Erythroblast (primary cell): ENCODE results near the gene CFAP61.

Experiments used
- DNase-seq, 2 experiments: peaks; one replicate each; lab custom pipeline; 2025; lab: John Stamatoyannopoulos, UW
- GATA1 ChIP-seq: IDR thresholded peaks from 2 replicates; pipeline ENCODE4 v1.6.1; 2011; ENCODE audit warnings: low read depth, mild to moderate bottlenecking, control low read depth, low read length, moderate library complexity
- POLR2A ChIP-seq: IDR thresholded peaks from 2 replicates; pipeline ENCODE4 v1.6.1; 2011; ENCODE audit warnings: mild to moderate bottlenecking, low read length

The CFAP61 gene

DNA sequence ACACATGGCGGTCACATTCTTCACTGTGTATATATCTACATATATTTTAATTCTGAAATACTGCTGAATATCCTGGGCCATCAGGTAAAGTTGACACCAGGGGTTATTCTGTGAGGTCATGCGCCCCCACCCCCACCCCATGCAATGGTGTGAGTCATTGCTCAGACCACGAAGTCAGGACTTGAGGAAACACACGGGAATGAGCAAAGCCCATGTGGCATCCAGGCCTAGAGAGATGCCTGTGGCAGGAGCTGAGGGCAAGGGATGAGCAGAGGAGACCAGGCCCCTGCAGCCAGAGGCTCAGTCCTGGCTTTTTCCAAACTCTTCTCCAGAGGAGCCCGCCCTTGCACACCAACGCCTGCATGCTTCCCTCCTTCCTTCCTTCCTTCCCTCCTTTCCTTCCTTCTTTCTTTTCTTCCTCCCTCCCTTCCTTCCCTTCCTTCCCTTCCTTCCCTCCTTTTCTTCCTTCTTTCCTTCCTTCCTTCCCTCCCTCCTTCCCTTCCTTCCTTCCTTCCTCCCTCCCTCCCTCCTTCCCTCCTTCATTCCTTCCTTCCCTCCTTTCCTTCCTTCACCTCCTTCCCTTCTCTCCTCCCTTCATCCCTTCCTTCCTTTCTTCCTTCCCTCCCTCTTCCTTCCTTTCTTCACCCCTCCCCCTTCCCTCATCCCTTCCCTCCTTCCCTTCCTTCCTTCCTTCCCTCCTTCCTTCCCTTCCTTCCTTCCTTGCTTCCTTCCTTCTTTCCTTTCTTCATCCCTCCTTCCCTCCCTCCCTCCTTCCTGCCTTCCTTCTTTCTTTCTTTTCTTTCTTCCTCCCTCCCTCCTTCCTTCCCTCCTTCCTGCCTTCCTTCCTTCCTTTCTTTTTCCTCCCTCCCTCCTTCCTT lies 243.5 kb downstream of the CFAP61 start:
- TF ChIP-seq GATA1, result no peak
- no peak for TF ChIP-seq POLR2A

DNA sequence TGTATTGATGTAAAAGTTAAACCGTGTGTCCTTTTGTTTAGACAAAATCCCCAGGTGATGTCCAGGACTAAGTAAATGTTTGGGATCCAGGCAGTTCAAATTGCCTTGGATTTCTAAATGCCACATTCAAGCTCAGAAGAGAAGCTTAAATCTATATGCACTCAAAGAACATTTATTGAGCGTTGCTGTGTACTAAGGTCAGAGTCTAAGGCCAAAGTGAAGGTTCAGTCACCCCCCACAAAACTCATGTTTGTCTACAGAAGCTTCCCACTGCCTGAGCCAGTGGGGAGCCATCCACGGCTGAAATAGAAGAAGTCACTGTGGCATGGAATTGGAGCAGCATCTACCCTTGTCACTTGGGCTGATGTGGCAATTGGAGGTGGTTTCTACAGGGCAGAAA lies 244.8 kb downstream of the CFAP61 start:
- DNase-seq, result no peak
- TF ChIP-seq GATA1 (no peak), POLR2A (no peak)

More for the DNA sequence above, 243.5 kb downstream of the CFAP61 start:
- no peak for DNase-seq

DNA sequence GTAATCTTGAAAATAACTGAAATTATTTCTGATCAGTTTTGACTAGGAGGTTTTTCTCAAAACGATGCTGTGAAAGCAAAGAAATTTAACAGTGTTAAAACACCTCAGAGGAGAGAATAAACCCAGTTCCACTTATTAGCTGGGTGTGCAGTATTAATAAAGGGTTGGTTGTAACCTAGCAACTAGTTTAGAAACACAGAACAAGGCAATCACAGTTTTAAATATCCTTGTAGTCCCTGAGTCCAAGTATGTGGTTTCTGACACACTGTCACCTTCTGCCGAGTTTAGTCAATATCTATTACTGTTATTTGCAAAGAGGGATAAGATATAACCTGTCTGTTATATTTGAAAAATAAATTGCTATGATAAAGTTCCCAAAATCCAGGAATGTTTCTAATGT lies 245.4 kb downstream of the CFAP61 start:
- no peak for DNase-seq
- TF ChIP-seq GATA1 (no peak), POLR2A (no peak)

DNA sequence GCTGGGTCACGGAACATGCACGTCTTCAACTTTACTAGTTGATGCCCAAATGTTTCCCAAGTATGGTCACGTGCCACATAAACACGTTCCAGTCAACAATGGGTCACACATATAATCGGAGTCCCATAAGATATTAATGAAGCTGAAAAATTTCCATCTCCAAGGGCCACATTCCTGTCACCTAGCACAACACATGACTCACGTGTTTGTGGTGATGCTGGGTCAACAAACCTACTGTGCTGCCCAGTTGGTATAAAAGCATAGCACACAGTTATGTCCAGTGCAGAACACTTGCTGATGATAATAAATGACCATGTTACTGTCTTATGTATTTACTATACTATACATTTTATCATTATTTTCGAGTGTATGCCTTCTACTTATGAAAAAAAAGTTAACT lies 247.6 kb downstream of the CFAP61 start:
- TF ChIP-seq POLR2A (no peak), GATA1 (no peak)
- no peak for DNase-seq

DNA sequence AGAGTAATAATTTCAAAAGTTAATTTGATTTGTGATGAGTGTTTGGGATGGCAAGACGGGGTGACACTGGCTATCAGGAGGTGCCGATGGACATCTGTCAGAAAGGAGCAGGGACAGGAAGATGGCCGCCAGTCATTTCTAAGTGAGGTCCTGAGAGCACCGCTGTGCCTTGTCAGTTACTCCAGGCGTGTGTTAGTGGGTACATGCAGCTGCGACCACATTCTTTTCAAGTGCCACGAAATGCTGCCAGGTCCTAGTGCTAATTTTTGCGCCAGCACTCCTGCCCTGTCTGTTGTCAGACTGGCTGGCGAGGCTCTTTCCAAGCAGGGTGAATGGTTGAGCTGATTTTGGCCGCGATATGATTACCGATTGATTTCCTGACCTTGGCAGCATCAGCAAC lies 251.0 kb downstream of the CFAP61 start:
- DNase-seq, result no peak
- TF ChIP-seq GATA1 (no peak), POLR2A (no peak)

DNA sequence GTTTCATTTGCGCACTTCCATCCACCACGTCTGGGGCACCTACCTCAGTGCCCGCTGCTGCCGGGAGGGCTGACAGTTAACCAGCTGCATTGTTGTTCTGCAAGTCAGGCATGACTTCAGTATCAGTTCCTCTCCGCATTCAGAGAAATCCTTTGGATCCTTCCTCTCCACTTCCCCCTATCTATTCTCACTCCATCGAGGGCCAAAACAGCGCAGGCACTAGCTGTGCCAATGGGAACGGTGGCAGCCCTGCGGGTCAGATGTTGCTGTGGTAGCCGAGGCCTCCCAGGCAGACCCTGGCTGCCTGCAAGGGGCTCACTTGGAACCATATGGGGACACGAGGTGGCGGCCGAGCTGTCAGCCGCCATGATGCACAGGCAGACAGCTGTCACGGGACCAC lies 251.4 kb downstream of the CFAP61 start:
- DNase-seq, result no peak
- TF ChIP-seq GATA1, result no peak
- TF ChIP-seq POLR2A, result no peak

DNA sequence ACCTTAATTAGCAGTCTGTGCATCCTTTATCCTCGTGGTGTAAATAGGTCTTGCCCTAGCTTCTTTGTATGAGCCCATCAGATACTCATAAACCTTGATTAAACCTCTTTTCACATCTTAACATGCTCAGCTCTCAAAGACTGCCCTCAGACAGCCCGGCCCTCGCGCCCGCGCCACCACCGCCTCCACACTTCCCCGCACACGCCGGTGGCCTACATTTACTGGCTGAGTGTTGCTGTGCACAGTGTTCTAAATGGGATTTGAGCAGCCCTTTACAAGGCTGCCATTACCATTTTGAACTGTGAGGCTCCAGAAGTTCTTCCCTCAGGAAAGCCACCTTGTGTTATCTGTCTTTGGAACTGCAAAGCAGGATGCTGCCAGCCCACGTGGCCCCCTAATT lies 252.6 kb downstream of the CFAP61 start:
- DNase-seq, result no peak
- TF ChIP-seq GATA1 (no peak), POLR2A (no peak)

DNA sequence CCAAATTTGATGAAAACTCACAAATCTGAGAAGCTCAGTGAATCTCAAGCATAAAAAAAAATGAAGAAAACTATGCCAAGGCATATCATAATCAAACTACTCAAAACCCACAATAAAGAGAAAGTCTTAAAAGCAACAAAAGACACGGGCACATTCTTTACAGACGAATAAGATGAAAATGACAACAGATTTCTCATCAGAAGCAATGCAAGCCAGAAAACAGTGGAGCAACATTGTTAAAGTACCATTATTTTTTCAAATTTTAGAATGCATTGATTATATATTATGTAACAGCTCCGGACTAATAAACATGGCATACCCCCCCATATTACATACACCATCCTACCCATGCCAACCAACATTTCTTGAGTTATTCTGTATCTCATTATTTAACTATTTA lies 260.2 kb downstream of the CFAP61 start:
- TF ChIP-seq GATA1 (no peak), POLR2A (no peak)

DNA sequence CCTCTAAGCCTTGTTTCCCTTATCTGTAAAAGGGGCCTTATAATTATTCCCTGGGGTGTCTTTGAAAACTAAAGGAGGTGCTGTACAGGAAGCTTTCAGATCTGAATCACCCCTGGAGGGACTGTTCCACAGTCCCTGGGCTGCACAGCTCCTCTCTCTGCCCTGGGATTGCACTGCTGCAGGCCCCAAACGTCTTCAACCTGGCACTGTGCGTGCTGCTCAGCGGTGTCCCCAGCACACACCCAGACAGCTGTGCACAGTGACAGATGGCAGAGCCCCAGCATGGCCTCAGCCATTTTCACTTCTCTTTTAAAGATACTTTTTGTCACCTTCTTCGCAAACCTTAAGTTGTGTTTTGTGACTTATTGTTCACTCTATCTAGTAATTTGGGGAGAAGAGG lies 264.9 kb downstream of the CFAP61 start:
- TF ChIP-seq POLR2A (no peak), GATA1 (no peak)
- DNase-seq, result no peak

More for the DNA sequence above, 260.2 kb downstream of the CFAP61 start:
- no peak for DNase-seq

DNA sequence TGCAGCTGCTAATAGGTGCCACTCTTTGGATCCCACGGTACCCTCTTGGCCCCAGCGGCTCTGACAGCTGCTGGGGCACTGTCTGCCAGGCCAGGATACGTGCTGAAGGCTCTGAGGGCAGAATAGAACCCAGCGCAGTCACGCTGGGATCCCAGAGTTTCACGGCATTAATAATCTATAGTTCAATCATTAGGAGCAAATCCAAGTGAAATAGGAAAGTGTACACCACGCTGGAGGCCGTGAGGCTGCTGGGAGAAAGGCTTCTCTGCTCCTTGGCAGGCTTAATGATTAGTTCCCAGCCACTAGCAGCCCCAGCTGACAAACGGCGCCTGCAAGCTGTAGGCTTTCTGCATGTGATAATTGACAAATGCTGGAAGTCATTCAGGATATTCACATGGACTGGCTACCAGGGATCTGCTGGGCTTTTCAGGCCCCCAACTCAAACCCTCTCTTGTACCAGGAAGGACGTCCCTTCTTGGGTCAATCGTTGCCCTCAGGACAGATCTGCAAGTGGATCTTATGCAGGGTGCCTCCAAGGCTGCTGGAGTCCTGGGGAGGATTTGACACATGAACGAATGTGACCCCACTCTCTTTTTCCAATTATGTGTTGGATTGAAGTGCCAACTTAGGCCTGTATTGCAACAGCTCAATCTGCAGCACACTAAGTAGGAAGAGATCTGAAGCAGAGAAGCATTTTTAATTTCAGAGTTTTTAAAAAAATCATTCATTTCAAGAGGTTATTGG lies 265.5 kb downstream of the CFAP61 start:
- DNase-seq, result no peak
- no peak for TF ChIP-seq GATA1
- TF ChIP-seq POLR2A, result no peak

DNA sequence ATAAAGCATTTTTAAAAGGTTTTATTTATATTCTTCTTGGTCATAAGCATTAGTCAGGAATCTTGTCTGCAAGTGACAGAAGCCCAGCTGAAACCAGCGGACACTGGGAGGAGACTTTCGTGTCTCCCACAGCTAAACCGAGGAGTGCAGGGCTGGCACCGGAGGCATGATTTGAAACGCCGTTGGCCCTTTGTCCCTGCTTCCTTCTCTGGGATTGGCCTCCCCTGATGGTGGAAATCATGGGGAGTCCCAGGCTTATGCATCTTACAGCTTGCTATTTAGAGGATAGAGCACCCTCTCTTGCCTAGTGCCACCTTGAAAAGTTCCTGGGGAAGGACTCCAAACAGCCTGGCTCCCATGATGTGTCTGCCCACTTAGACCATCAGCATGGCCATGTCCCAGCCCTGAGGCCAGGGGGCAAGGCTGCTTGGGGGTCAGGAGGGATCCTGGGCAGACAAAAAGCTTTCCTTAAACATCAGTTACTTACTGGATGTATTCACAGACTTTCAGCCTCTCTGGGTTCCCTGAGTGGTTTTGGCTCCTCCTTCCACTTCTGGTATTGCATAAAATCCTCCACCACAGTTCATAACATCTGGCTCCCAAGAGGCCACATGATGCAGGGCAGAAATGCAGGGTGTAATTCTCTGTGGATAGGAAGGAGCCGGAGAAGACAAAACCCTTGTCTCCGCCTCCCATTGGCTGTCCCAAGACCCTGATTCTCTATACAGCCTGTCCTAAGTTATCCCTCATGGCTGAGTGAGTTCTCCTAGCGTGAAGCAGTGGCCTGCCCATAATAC lies 266.2 kb downstream of the CFAP61 start:
- TF ChIP-seq POLR2A, result no peak
- no peak for TF ChIP-seq GATA1
- no peak for DNase-seq

DNA sequence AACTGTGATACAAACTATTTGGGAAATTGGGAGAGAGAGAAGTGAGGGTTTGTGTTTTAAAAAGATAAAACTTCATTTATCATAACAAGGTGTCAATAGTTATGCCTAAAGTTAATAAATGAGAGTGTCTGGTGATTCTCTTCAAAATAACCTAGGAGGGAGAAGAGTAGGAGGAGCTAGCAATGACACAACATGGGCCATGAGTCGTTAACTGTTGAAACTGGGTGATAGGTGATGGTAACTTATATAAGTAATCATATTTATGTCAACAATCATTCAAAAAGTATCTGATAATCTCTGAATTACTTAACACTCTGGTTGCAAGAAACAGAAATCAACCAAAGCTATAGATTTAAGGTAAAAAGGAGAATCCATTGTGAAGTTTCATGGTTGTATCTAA lies 268.8 kb downstream of the CFAP61 start:
- TF ChIP-seq GATA1, result no peak
- no peak for DNase-seq

DNA sequence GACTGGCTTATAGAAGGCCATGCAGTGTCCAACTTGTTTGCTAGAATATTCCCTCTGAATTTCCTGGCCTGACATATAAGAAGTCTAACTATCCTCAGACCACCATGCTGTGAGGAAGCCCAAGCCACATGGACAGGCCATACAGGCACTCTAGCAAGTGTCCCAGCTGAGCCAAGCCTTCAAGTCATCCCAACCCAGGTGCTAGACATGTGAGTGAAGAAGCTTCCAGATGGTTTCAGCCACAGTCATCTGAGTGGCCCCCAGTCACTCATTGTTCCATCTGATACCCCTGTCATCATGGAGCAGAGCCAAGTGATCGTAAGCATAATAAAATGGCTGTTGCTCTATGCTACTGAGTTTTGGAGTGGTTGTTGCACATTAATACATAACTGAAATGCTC lies 269.6 kb downstream of the CFAP61 start:
- no peak for DNase-seq
- no peak for TF ChIP-seq GATA1
- no peak for TF ChIP-seq POLR2A
